ENCODE results near the gene MYBBP1A. TPM values are rescaled to one million over a fixed set of nuclear protein-coding genes. Genes with fewer than 3 reads are reported as not detected.

Gene MYBBP1A
- polyA plus RNA-seq, 3 donors, result 4.2 to 22.3 (median 5.3) TPM

- intact Hi-C loops (cut with micrococcal nuclease), result no loop called here
- H3K4me3 Mint-ChIP-seq, result no peak overlapping the region
- Histone ChIP-seq H3K9ac (ENCODE audit: insufficient read depth, low read length, poor library complexity, severe bottlenecking) (no peak overlapping the region), H3K27ac (ENCODE audit: low read depth in 1 of 2, low read length in 2 of 2) (no peak overlapping the region), H2AFZ (ENCODE audit: insufficient read depth, low read depth, low read length, poor library complexity, severe bottlenecking) (no peak overlapping the region), H3K27me3 (ENCODE audit: control insufficient read depth in 2 of 2, insufficient read depth in 2 of 2, low read length in 2 of 2) (no peaks in the 10 kb centered on the region), H3K4me2 (replicated peaks; ENCODE audit: extremely low read depth, low read length, poor library complexity, severe bottlenecking) (no peak overlapping the region), H4K20me1 (ENCODE audit: insufficient read depth, low read length) (no peaks in the 10 kb centered on the region), H3K79me2 (ENCODE audit: insufficient read depth, low read length) (no peaks in the 10 kb centered on the region), H3K4me1 (ENCODE audit: control insufficient read depth in 1 of 2, insufficient read depth in 2 of 2, low read length in 2 of 2) (peaks cover 0 to 7% of the 10 kb centered on the region in 2 donors), H3K36me3 (replicated peaks in 1 of 2; ENCODE audit: control insufficient read depth in 1 of 2, insufficient read depth in 2 of 2, low read length in 2 of 2) (no peaks in the 10 kb centered on the region), H3K9me3 (replicated peaks in 1 of 2; ENCODE audit: control insufficient read depth in 1 of 2, insufficient read depth in 1 of 2, low read length in 2 of 2) (no peaks in the 10 kb centered on the region), H3K4me3 (replicated peaks in 1 of 3; ENCODE audit: low read depth in 2 of 3, low read length in 3 of 3) (no peak overlapping the region)
- TF ChIP-seq, protein P1, sequence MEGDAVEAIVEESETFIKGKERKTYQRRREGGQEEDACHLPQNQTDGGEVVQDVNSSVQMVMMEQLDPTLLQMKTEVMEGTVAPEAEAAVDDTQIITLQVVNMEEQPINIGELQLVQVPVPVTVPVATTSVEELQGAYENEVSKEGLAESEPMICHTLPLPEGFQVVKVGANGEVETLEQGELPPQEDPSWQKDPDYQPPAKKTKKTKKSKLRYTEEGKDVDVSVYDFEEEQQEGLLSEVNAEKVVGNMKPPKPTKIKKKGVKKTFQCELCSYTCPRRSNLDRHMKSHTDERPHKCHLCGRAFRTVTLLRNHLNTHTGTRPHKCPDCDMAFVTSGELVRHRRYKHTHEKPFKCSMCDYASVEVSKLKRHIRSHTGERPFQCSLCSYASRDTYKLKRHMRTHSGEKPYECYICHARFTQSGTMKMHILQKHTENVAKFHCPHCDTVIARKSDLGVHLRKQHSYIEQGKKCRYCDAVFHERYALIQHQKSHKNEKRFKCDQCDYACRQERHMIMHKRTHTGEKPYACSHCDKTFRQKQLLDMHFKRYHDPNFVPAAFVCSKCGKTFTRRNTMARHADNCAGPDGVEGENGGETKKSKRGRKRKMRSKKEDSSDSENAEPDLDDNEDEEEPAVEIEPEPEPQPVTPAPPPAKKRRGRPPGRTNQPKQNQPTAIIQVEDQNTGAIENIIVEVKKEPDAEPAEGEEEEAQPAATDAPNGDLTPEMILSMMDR (IDR thresholded peaks at IDR 0.05), result no peak
- H3K4me1 Mint-ChIP-seq, result peaks cover 6% of the 10 kb centered on the region
- WGBS (ENCODE audit: insufficient coverage), result 95% methylated on average over 3 of the region's 4 CpGs
- no peaks in the 10 kb centered on the region for H3K9me3 Mint-ChIP-seq
- no peaks in the 10 kb centered on the region for H3K36me3 Mint-ChIP-seq
- H3K27ac Mint-ChIP-seq, result peak overlapping the region in 2 of 7 donors; percentile 18 to 31
- H3K27me3 Mint-ChIP-seq (ENCODE audit: low read depth in 3 of 3), result peaks cover 6 to 7% (median 6%) of the 10 kb centered on the region in 3 donors
- no peak for DNase-seq
Observed at GRCh38 chr17:4601326-4601725, 46.1 kb upstream of the MYBBP1A start.

- Mint-ChIP-seq H3K4me3 (no peak overlapping the region), H3K9me3 (no peaks in the 10 kb centered on the region), H3K36me3 (no peaks in the 10 kb centered on the region), H3K27me3 (ENCODE audit: low read depth in 3 of 3) (peaks cover 5 to 6% (median 6%) of the 10 kb centered on the region in 3 donors), H3K27ac (peak overlapping the region in 1 of 7 donors; percentile 18), H3K4me1 (peaks cover 3% of the 10 kb centered on the region)
- no peak overlapping the region for H2AFZ ChIP-seq (ENCODE audit: insufficient read depth, low read depth, low read length, poor library complexity, severe bottlenecking)
- no peaks in the 10 kb centered on the region for H3K27me3 ChIP-seq (ENCODE audit: control insufficient read depth in 2 of 2, insufficient read depth in 2 of 2, low read length in 2 of 2)
- H3K9me3 ChIP-seq (replicated peaks in 1 of 2; ENCODE audit: control insufficient read depth in 1 of 2, insufficient read depth in 1 of 2, low read length in 2 of 2), result no peaks in the 10 kb centered on the region
- H3K4me2 ChIP-seq (replicated peaks; ENCODE audit: extremely low read depth, low read length, poor library complexity, severe bottlenecking), result no peak overlapping the region
- TF ChIP-seq, protein P1 (IDR thresholded peaks at IDR 0.05), result no peak
- no peak overlapping the region for H3K4me3 ChIP-seq (replicated peaks in 1 of 3; ENCODE audit: low read depth in 2 of 3, low read length in 3 of 3)
- H4K20me1 ChIP-seq (ENCODE audit: insufficient read depth, low read length), result no peaks in the 10 kb centered on the region
- H3K9ac ChIP-seq (ENCODE audit: insufficient read depth, low read length, poor library complexity, severe bottlenecking), result no peak overlapping the region
- H3K27ac ChIP-seq (ENCODE audit: low read depth in 1 of 2, low read length in 2 of 2), result no peak overlapping the region
- WGBS (ENCODE audit: insufficient coverage), result 95% methylated on average over 13 of the region's 13 CpGs
- H3K4me1 ChIP-seq (ENCODE audit: control insufficient read depth in 1 of 2, insufficient read depth in 2 of 2, low read length in 2 of 2), result peaks cover 0 to 1% of the 10 kb centered on the region in 2 donors
- no peak for DNase-seq
- H3K36me3 ChIP-seq (replicated peaks in 1 of 2; ENCODE audit: control insufficient read depth in 1 of 2, insufficient read depth in 2 of 2, low read length in 2 of 2), result no peaks in the 10 kb centered on the region
- H3K79me2 ChIP-seq (ENCODE audit: insufficient read depth, low read length), result no peaks in the 10 kb centered on the region
- intact Hi-C loops (cut with micrococcal nuclease), result no loop called here
Observed at GRCh38 chr17:4600563-4600962, 45.4 kb upstream of the MYBBP1A start.
